GM18909 (cell line): ENCODE measurements around the gene GOLGA8H.
"Not testable (repeated sequence)": the region's sequence is repeated elsewhere in the genome, so short reads cannot be mapped to it uniquely, and the experiment has no call there.

Source experiments
- ATAC-seq: cut with Tn5 transposase; IDR thresholded peaks from one replicate; pipeline ENCODE4 v1.9.1; 2021; ENCODE audit warnings: mild to moderate bottlenecking; ENCODE audit not compliant: unreplicated experiment, poor library complexity

The GOLGA8H gene, protein sequence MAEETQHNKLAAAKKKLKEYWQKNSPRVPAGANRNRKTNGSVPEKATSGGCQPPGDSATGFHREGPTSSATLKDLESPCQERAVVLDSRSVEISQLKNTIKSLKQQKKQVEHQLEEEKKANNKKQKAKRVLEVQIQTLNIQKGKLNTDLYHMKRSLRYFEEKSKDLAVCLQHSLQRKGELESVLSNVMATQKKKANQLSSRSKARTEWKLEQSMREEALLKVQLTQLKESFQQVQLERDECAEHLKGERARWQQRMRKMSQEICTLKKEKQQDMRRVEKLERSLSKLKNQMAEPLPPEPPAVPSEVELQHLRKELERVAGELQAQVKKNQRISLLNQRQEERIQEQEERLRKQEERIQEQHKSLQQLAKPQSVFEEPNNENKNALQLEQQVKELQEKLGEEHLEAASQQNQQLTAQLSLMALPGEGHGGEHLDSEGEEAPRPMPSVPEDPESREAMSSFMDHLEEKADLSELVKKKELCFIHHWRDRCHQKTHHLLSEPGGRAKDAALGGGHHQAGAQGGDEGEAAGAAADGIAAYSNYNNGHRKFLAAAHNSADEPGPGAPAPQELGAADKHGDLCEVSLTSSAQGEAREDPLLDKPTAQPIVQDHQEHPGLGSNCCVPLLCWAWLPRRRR

GRCh38 chr15:30603796-30604195, at the start of gene GOLGA8H:
Gene GOLGA8H (plus strand): TSS chr15:30604028. CDS start chr15:30604126, 98 bp downstream.
- not testable (repeated sequence) for ATAC-seq

DNA sequence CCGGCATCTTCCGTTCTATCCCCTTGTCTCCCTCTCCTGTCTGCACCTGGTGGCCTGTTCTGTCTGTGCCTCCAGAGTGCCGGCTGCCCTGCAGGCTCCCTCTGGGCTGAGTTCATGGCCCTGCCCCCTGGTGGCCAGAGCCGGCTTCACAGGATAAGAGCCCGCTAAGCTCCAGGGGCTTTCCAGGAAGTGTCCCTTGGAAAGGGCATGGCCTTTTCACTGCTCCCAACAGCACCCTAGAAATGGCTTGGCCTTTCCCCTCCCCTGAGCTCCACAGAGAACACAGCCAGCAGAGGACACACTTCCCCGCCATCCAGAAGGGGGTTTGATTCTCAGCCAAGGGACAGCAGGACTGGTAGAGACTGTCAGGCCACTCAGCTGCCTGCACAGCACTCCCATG, 36.9 kb upstream of the GOLGA8H start:
- not testable (repeated sequence) for ATAC-seq

- ATAC-seq: not testable (repeated sequence)
Observed at GRCh38 chr15:30573012-30573491, 30.8 kb upstream of the GOLGA8H start.

GRCh38 chr15:30579394-30579970, 24.3 kb upstream of the GOLGA8H start:
- ATAC-seq: not testable (repeated sequence)

DNA sequence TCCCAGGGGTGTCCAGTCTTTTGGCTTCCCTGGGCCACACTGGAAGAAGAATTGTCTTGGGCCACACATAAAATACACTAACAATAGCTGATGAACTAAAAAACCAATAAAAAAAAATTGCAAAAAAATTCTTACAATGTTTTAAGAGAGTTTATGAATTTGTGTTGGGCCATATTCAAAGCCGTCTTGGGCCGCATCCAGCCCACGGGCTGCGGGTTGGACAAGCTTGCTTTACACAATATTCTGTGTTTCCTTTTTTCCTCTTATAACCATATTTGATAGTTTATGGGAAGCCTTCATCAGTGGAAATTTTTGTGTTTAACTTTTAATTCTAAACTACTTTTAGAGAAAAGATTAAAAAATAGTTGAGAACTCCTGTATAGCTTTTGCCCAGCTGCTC, 23.1 kb upstream of the GOLGA8H start:
- not testable (repeated sequence) for ATAC-seq

DNA sequence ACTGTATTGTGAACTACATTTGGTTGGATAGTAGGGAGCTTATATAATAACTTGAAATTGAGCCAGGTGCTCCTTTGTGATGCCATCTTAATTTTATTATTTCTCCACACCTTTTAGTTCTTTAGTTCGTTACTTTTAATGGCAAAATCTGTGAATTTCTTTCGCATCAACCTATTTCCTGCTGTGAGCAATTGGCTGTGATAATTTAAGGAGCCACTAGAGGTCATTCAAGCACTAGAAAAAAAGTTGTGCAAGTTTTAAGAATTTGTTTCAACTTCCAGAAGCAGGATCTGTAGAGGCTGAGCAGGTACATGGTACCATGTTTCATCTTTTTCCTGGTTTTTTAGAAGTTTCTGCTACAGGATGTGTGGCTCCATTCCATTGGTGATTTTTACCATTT, 4.9 kb upstream of the GOLGA8H start:
- ATAC-seq: not testable (repeated sequence)

DNA sequence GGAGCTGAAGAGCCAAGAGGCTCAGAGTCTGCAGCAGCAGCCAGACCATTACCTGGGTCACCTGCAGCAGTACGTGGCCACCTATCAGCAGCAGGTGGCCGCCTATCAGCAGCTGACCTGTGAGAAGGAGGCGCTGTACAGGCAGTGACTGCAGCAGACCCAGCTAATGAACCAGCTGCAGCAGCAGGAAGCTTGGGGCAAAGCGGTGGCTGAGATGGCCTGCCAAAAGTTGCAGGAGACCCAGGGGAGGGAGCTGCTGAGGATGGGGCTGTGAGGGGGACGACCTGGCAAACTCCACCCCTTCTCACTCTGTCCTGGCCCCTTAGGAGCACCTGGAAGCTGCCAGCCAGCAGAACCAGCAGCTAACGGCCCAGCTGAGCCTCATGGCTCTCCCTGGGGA, 8.4 kb downstream of the GOLGA8H start:
- ATAC-seq: not testable (repeated sequence)

DNA sequence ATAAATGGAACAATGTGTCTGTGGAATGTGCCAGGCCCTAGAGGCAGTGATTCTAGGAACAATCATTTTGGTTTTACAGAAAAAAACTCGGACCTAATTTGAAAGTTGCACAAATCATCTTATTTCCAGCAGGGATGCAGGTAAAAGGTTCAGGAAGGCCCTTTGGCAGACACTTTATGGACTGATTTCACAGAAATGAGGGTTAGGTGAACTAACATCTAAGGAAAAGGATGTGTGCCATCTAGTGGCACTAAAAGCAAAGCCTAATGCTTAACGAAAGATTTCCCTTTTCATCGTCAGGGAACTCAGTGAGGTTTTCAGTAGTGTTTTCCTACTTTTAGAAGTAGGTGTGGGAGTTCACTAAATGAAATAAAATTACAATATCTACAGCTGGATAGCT, 17.5 kb downstream of the GOLGA8H start:
- ATAC-seq: not testable (repeated sequence)

GRCh38 chr15:30625436-30626193, 21.8 kb downstream of the GOLGA8H start, which contains the start of gene ARHGAP11B:
Gene ARHGAP11B (plus strand): TSS chr15:30626128.
- peak; percentile 93 for ATAC-seq

GRCh38 chr15:30626194-30626565, 22.4 kb downstream of the GOLGA8H start:
- ATAC-seq: not testable (repeated sequence)

- ATAC-seq: not testable (repeated sequence)
Observed at GRCh38 chr15:30626632-30627031, 22.8 kb downstream of the GOLGA8H start.

DNA sequence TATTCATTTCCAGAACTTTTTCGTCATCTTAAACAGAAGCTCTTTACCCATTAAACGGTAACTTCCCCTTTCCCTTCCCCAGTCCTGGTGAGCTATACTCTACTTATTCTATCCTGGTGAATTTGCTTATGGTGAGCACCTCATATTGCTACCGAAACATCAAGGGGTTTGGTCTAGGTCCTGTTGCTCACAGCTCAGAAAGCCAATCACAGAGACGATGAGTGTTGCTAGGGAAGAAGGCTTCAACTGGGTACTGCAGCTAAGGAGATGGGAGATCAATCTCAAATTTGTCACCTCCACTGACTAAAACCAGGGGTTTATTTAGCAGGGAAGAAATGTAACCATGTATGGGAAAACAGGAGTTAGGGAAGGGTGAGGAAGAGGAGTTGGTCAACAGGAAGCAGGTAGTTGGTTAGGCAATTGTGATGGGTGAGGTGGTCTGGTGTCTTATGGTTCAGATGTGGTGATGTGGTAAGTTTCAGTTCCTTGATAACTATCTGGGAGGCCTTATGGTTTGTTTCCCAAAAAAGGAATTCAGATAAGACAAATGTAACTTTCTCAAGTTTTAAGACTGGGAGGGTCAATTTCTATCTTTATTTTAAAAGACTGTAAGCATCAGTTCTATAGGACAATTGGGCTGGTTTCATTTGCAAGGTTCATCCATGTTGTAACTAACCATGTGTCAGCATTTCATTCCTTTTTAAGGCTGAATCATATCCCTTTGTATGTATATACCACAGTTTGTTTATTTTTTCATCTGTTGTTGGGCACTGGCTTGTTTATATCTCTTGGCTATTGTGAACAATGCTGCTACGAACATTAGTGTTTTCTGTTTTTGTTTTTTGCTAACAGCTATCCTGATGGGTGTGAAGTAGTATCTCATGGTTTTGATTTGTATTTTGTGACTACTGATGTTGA, 46.4 kb downstream of the GOLGA8H start:
- peak; percentile 86 for ATAC-seq

DNA sequence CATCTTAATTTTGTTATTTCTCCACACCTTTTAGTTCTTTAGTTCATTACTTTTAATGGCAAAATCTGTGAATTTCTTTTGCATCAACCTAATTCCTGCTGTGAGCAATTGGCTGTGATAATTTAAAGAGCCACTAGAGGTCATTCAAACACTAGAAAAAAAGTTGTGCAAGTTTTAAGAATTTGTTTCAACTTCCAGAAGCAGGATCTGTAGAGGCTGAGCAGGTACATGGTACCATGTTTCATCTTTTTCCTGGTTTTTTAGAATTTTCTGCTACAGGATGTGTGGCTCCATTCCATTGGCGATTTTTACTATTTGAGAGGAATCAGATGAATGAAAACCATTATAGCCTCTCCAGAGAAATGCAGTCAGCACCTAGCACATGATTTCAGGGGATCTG, 57.3 kb downstream of the GOLGA8H start:
- not testable (repeated sequence) for ATAC-seq
